Endothelial cell of umbilical vein (primary cell): ENCODE data around the gene HOXA2. TPM values are rescaled to one million over a fixed set of nuclear protein-coding genes. Genes with fewer than 3 reads are reported as not detected.
A peak's percentile ranks its signal among the peaks of the same experiment; 100 is the strongest.

Experiments
- BruUV-seq: library from RNA; stranded (reverse); fragments of 400-500 nt; replicated peaks from 2 replicates; lab custom pipeline; 2021; lab: Mats Ljungman, UMichigan
- CTCF ChIA-PET: fragments of 300-600, 350-600 bp; sonication (Branson Sonifier 250); formaldehyde crosslinking; loops from one replicate; lab custom pipeline; 2021; ENCODE audit warnings: antibody characterized with exemption, inconsistent platforms; lab: Charles Lee
- POLR2A ChIA-PET: fragments of 300-600, 350-600 bp; sonication (Branson Sonifier 250); formaldehyde crosslinking; loops from one replicate; lab custom pipeline; 2021; ENCODE audit warnings: antibody characterized with exemption, inconsistent platforms; lab: Charles Lee
- DNase-seq: peaks from one replicate; pipeline ENCODE4 v3.0.0-alpha.2; 2011; ENCODE audit warnings: low read depth, low spot score
- FAIRE-seq: peaks from 2 replicates; lab custom pipeline; 2011; peaks lifted over from hg19 to GRCh38; lab: Jason Lieb, UNC
- H2AFZ ChIP-seq: 2 replicates; pipeline ENCODE4 v1.6.0; 2012; ENCODE audit warnings: low read depth, low read length, control low read depth, inconsistent platforms
- H3K27ac ChIP-seq: 2 replicates; pipeline ENCODE4 v1.5.1; 2011; ENCODE audit warnings: low read depth, mild to moderate bottlenecking, control low read depth, low read length, moderate library complexity; ENCODE audit not compliant: insufficient read depth
- H3K27me3 ChIP-seq, 2 experiments: 2 replicates each; pipeline versions ENCODE4 v1.6.0 to v1.6.1; 2011; ENCODE audit warnings: low read length in 2 of 2, mixed read lengths in 1 of 2; ENCODE audit not compliant: control insufficient read depth in 2 of 2, insufficient read depth in 2 of 2
- H3K36me3 ChIP-seq, 2 experiments: 2 replicates in 1 of 2; 3 replicates in 1 of 2; pipeline ENCODE4 v1.5.1; 2011; ENCODE audit warnings: low read length in 2 of 2, mild to moderate bottlenecking in 1 of 2, moderate library complexity in 1 of 2; ENCODE audit not compliant: control insufficient read depth in 2 of 2, insufficient read depth in 2 of 2; ENCODE audit errors: extremely low read depth in 1 of 2
- H3K4me1 ChIP-seq: 3 replicates; pipeline ENCODE4 v1.5.1; 2011; ENCODE audit warnings: mild to moderate bottlenecking, low read length; ENCODE audit not compliant: control insufficient read depth, insufficient read depth; ENCODE audit errors: extremely low read depth
- H3K4me2 ChIP-seq: 2 replicates; pipeline ENCODE4 v1.6.1; 2011; ENCODE audit warnings: low read length, control low read depth, mixed read lengths; ENCODE audit not compliant: insufficient read depth
- H3K4me3 ChIP-seq, 3 experiments: fragments of 200-600 bp in 1 of 3; sonication (generic), shearing (Covaris generic) in 1 of 3; replicated peaks in 1 of 3; 2 replicates each; pipeline ENCODE4 v1.5.1; 2011 to 2016; ENCODE audit warnings: control low read depth in 3 of 3, low read length in 3 of 3, mild to moderate bottlenecking in 2 of 3, inconsistent platforms in 1 of 3, low read depth in 1 of 3, moderate library complexity in 1 of 3; ENCODE audit not compliant: insufficient read depth in 1 of 3
- H3K79me2 ChIP-seq: 2 replicates; pipeline ENCODE4 v1.6.0; 2012; ENCODE audit warnings: low read length, inconsistent platforms; ENCODE audit not compliant: control insufficient read depth, insufficient read depth
- H3K9ac ChIP-seq: replicated peaks from 2 replicates; pipeline ENCODE3; 2011; ENCODE audit warnings: low read length, control low read depth; ENCODE audit not compliant: insufficient read depth; ENCODE audit errors: extremely low read depth
- H3K9me1 ChIP-seq: replicated peaks from 3 replicates; pipeline ENCODE4 v1.6.0; 2011; ENCODE audit warnings: mild to moderate bottlenecking, low read length; ENCODE audit not compliant: control insufficient read depth, insufficient read depth; ENCODE audit errors: extremely low read depth
- H3K9me3 ChIP-seq: replicated peaks from 2 replicates; pipeline ENCODE4 v1.5.1; 2012; ENCODE audit warnings: low read length, inconsistent platforms; ENCODE audit not compliant: control insufficient read depth, insufficient read depth
- H4K20me1 ChIP-seq: replicated peaks from 2 replicates; pipeline ENCODE3; 2011; ENCODE audit warnings: mild to moderate bottlenecking, low read length; ENCODE audit not compliant: control insufficient read depth, insufficient read depth; ENCODE audit errors: extremely low read depth
- EZH2 ChIP-seq: IDR thresholded peaks from 2 replicates; pipeline ENCODE4 v1.6.1; 2012; ENCODE audit warnings: borderline replicate concordance, low read depth, mild to moderate bottlenecking, moderate library complexity, low read length, inconsistent platforms; ENCODE audit not compliant: severe bottlenecking
- GATA2 ChIP-seq: IDR thresholded peaks from 2 replicates; pipeline ENCODE4 v1.7.0; 2011; ENCODE audit warnings: low read depth, mild to moderate bottlenecking, moderate library complexity, mixed read lengths, low read length; ENCODE audit not compliant: insufficient read length, insufficient read depth
- JUN ChIP-seq: IDR thresholded peaks from 2 replicates; pipeline ENCODE4 v1.6.1; 2011; ENCODE audit warnings: borderline replicate concordance, low read depth; ENCODE audit not compliant: insufficient read length, insufficient read depth
- MAX ChIP-seq: IDR thresholded peaks from 2 replicates; pipeline ENCODE4 v1.6.1; 2011; ENCODE audit not compliant: insufficient read depth, insufficient read length
- POLR2A ChIP-seq: IDR thresholded peaks from 2 replicates; pipeline ENCODE4 v1.6.1; 2012; ENCODE audit warnings: low read depth, mild to moderate bottlenecking, control low read depth, low read length
- dilution Hi-C: fragments of 300-500 bp; cut with MboI; formaldehyde crosslinking; loops from one replicate; pipeline ENCODE4 v1.15.0; 2019; ENCODE audit warnings: low sequenced_read_pairs; ENCODE audit not compliant: extremely low pct_ligation_motif_present
- intact Hi-C: fragments of 100-400 bp; cut with micrococcal nuclease; formaldehyde crosslinking; loops from one replicate; pipeline ENCODE4 v1.10.0; 2022
- polyA plus RNA-seq, 4 experiments: library from polyadenylated mRNA; depleted of rRNA in 3 of 4; stranded (reverse) in 3 of 4; unstranded in 1 of 4; fragments of >200 nt; gene quantifications; 2 replicates each; pipeline versions ENCODE4 v1.2.1 to v1.2.3, GENCODE V29; 2011 to 2012; ENCODE audit warnings: missing spikeins in 1 of 4
- total RNA-seq: library from RNA; stranded (reverse); gene quantifications from 2 replicates; pipeline ENCODE4 v1.2.3, GENCODE V29; 2021

HOXA2 gene
- total and polyA plus RNA-seq, 2 donors (not counting 3 experiments of a cell fraction or from before 2014, with no cell fraction given), result 1.6 to 2.3 TPM

GRCh38 chr7:27110186-27111031 lies 7.9 kb upstream of the HOXA2 start:
- Histone ChIP-seq H3K27me3 (no peaks in the 10 kb centered on the region), H3K4me2 (peak overlapping the region; percentile 97), H3K36me3 (peaks cover 0 to 5% of the 10 kb centered on the region in 2 experiments), H3K9me3 (no peaks in the 10 kb centered on the region), H3K27ac (peak overlapping the region; percentile 96), H3K4me1 (peaks cover 82% of the 10 kb centered on the region), H3K79me2 (peaks cover 73% of the 10 kb centered on the region), H3K9me1 (no peaks in the 10 kb centered on the region), H2AFZ (no peak overlapping the region), H3K9ac (peak overlapping the region; percentile 6), H3K4me3 (no peak overlapping the region), H4K20me1 (no peaks in the 10 kb centered on the region)
- dilution Hi-C loops (no loop called here), intact Hi-C loops (loop anchor here (10.0 kb wide), 1 partner anchor 956 kb away; the partner anchor contains the start of gene NFE2L3)
- FAIRE-seq (no peak), DNase-seq (peak; percentile 16)
- ChIA-PET POLR2A (interaction anchor here (1.4 kb wide), 1 partner anchor 55 kb away, joined by 4 read pairs; the partner anchor contains the start of gene HOXA9), CTCF (interaction anchor here (0.8 to 3.7 kb wide), 8 partner anchors 10 to 428 kb away, joined by 3 to 36 read pairs (median 4); partner anchors contain the start of genes HOXA1 and HOXA4)
- BruUV-seq, result no TSS peak
- no peak for TF ChIP-seq MAX
- no peak for TF ChIP-seq JUN
- TF ChIP-seq POLR2A, result no peak
- TF ChIP-seq EZH2, result no peak
- no peak for TF ChIP-seq GATA2
